ENCODE results near the gene UROC1. TPM values are rescaled to one million over a fixed set of nuclear protein-coding genes. Genes with fewer than 3 reads are reported as not detected.

UROC1 gene
- total and polyA plus RNA-seq, 8 donors = not detected

DNA sequence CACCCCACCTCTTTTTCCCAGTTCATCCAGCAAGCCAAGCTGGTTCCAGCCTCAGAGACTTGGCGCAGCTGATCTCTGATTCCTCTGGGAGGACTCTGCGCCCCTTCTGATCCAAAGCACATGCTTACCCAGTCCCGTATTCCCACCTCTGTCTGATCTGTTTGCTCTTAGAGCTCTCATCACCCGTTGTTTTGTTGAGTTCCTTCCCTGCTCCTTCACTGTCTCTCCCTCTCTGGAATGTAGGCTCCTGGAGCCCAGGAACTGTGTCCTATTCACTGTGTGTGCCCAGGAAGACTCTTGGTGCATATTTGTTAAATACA lies 40.6 kb downstream of the UROC1 start:
- H3K4me1 ChIP-seq = peaks cover 29 to 39% (median 38%) of the 10 kb centered on the region in 4 donors
- no peaks in the 10 kb centered on the region for H3K27me3 ChIP-seq
- intact Hi-C loops (cut with DNase I; ENCODE audit: low total_unique reads) = no loop called here
- H3K36me3 ChIP-seq = peaks cover 0 to 2% (median under 1%) of the 10 kb centered on the region in 4 donors
- WGBS, 5 donors = 42 to 72% (median 65%) methylated on average over 4 of the region's 4 CpGs
- H3K9me3 ChIP-seq = no peaks in the 10 kb centered on the region
- no peak for DNase-seq
- no peak overlapping the region for H3K4me3 ChIP-seq
- TF ChIP-seq POLR2A (IDR thresholded peaks at IDR 0.05) (no peak), POLR2AphosphoS5 (IDR thresholded peaks at IDR 0.05) (no peak), EP300 (IDR thresholded peaks at IDR 0.05) (no peak)
- TF ChIP-seq, protein P1, sequence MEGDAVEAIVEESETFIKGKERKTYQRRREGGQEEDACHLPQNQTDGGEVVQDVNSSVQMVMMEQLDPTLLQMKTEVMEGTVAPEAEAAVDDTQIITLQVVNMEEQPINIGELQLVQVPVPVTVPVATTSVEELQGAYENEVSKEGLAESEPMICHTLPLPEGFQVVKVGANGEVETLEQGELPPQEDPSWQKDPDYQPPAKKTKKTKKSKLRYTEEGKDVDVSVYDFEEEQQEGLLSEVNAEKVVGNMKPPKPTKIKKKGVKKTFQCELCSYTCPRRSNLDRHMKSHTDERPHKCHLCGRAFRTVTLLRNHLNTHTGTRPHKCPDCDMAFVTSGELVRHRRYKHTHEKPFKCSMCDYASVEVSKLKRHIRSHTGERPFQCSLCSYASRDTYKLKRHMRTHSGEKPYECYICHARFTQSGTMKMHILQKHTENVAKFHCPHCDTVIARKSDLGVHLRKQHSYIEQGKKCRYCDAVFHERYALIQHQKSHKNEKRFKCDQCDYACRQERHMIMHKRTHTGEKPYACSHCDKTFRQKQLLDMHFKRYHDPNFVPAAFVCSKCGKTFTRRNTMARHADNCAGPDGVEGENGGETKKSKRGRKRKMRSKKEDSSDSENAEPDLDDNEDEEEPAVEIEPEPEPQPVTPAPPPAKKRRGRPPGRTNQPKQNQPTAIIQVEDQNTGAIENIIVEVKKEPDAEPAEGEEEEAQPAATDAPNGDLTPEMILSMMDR (IDR thresholded peaks at IDR 0.05) = no peak
- peak overlapping the region in 3 of 5 donors; percentile 6 to 98 (median 85) for H3K27ac ChIP-seq

DNA sequence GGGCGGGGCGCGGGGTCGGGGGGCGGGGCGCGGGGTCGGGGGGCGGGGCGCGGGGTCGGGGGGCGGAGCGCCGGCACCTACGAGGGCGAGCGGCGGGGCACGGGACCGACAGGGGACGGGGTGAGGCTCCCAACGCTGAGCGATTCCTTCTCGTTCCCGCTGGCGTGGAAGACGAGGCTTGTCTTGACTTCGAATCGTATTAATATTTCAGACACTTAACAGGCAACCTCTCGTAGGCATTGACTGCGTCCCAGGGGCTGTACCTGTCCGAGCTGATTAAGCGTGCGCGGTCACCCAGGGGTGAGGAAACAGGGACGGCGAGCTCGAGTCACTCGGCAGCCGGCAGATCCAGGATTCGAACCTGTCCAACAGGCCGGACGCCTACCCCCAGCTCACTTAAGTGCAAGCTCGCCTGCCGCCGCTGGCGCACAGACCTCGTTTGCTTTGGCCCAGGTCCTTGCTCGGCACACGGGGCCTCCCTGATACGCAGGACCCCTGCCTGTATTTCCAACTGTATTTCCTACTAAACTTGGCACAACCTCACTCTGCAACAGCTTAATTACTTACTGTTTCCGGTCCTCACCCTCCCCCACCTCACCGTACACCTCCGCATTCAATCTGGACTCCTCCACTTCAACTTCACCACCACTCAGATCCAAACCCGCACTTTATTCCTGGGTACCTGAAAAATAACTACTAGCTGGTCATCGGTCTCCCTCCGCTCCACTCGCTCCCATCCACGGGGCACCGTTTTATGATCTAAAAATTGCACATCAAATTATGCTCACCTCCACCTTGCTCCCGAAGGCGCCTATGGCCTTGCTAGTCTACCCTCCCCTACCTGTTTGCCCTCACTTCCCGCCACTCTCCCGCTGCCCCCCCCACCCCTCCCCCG lies 41.2 kb downstream of the UROC1 start:
- peaks cover 2 to 8% (median 5%) of the 10 kb centered on the region in 4 donors for H3K36me3 ChIP-seq
- intact Hi-C loops (cut with DNase I; ENCODE audit: low total_unique reads) = no loop called here
- peak overlapping the region; percentile 85 to 99 (median 92) for H3K27ac ChIP-seq
- WGBS, 5 donors = 9 to 22% (median 14%) methylated on average over 40 to 56 of the region's 66 CpGs
- peak; percentile 65 to 84 for DNase-seq
- H3K4me3 ChIP-seq = peak overlapping the region; percentile 57 to 67 (median 62)
- TF ChIP-seq EP300 (IDR thresholded peaks at IDR 0.05) = no peak
- TF ChIP-seq, protein P1 (IDR thresholded peaks at IDR 0.05) = peak in 1 of 7 experiments; percentile 4
- TF ChIP-seq POLR2AphosphoS5 (IDR thresholded peaks at IDR 0.05) = peak; percentile 22 to 88 (median 70)
- peak in 1 of 4 donors; percentile 41 for TF ChIP-seq POLR2A (IDR thresholded peaks at IDR 0.05)
- peaks cover 33 to 45% (median 43%) of the 10 kb centered on the region in 4 donors for H3K4me1 ChIP-seq
- H3K27me3 ChIP-seq = no peaks in the 10 kb centered on the region
- no peaks in the 10 kb centered on the region for H3K9me3 ChIP-seq

DNA sequence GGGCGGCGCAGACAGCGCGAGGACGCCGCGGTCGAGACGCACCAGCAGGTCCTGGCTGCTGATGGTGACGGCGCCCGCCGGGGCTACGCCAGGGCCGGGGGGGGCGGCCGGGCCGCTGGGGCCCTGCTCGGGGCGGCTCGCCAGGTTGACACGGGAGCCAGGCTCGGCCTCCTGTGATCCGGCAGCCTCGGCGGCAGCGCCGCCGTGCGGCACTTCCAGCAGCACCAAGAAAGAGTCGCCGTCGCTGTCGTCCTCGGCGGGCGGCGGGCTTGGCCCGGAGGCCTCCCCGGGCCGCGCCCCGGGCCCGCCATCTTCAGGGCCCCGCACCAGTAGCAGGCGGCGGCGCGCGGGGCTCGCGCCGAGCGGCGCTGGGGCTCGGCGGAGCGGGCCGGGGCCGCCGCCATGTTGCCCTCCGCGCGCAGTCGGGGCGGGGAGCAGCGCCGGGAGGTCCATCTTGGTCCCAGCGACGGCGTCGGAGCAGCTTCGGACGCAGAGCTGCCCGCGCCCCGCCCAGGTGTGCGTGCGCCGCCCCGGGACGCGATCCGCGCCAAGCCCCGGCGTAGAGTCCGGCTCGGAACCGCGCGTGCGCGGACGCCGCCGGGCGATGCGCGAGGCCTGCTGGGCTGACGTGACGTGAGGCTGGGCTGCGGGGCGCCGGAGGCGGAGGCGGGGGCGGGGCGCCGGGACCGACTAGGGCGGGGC lies 42.0 kb downstream of the UROC1 start, which contains the start of gene ZXDC:
TSS of gene ZXDC (minus strand) at position 479 of the 702 bp plus-strand sequence. CDS start at position 453, 26 bp downstream.
- intact Hi-C loops (cut with DNase I; ENCODE audit: low total_unique reads) = no loop called here
- no peaks in the 10 kb centered on the region for H3K27me3 ChIP-seq
- H3K36me3 ChIP-seq = peaks cover 10 to 16% (median 14%) of the 10 kb centered on the region in 4 donors
- no peaks in the 10 kb centered on the region for H3K9me3 ChIP-seq
- TF ChIP-seq, protein P1 (IDR thresholded peaks at IDR 0.05) = peak in 1 of 7 experiments; percentile 32
- no peak for TF ChIP-seq POLR2A (IDR thresholded peaks at IDR 0.05)
- TF ChIP-seq EP300 (IDR thresholded peaks at IDR 0.05) = no peak
- TF ChIP-seq POLR2AphosphoS5 (IDR thresholded peaks at IDR 0.05) = peak; percentile 74 to 92 (median 76)
- 0 to 2% (median 0%) methylated on average over 4 to 112 of the region's 112 CpGs for WGBS, 5 donors
- H3K27ac ChIP-seq = peak within 1 kb of the TSS; percentile 91 to 99 (median 98)
- peak within 1 kb of the TSS; percentile 67 to 90 (median 70) for H3K4me3 ChIP-seq
- peak; percentile 97 to 99 for DNase-seq
- peaks cover 33 to 52% (median 46%) of the 10 kb centered on the region in 4 donors for H3K4me1 ChIP-seq

Data from stomach (tissue), 9 donors.